SW 1271 (cell line): Measurements from ENCODE around the gene PKP4.
"Not testable (repeated sequence)": the region's sequence is repeated elsewhere in the genome, so short reads cannot be mapped to it uniquely, and the experiment has no call there.

Experiments used
- DNase-seq, 2 experiments: peaks; one replicate each; lab custom pipeline; 2025; lab: John Stamatoyannopoulos, UW

PKP4 gene

DNA sequence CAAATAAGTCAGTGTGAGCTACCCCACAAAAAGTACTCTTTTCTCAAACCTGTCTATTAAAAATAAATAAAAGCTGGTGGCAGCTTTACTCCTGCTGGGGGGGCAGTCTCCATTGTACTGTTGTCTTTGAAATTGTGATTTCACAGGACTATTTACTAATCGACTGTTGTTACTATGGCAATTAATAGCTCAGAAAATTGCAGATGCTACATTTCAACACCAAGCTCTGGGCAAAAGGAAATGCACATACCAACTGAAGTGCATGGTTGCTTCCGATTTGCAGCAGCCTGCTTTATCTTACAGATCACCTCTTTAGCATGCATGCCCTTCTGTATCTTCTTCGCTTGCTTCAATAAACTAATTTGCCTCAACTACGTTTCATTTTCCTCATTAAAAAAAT lies 220.8 kb downstream of the PKP4 start:
- no peak for DNase-seq

DNA sequence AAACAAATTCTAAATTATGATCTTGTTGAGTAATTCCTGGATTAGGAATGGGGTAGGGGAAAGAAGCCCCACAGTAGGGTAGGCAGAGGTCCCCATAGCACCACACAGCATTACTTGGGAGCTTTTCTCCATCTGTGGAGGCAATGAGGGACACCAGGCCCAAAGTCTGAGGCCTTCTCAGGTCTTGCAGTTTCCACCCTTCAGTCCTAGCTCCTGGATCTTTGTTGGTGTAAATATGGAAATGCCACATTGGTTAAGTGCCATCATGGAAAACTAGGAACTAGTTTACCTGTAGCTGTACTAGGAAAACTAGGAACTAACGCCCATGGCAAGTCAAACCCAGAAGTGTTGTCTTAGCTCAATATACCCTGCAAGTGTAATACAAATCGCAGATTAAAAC lies 225.1 kb downstream of the PKP4 start:
- no peak for DNase-seq

DNA sequence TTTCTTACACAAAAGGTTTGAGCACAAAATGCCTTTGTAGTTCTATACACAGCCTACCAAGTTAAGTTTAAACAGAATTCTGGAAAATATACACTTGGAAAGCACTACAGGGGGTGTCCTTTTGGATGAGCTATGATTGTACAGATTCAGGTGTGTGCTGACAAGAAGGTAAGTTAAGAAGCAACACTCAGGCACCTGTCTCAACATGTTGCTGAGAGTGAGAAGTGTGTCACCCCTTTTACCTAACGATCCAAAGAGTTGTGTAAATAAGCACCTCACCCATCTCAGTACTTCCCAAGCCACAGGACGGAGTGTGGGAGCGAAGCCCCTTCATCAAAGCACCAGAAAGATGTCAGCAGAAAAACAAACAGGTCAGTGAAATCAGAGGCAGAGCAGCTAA lies 228.9 kb downstream of the PKP4 start:
- no peak for DNase-seq

DNA sequence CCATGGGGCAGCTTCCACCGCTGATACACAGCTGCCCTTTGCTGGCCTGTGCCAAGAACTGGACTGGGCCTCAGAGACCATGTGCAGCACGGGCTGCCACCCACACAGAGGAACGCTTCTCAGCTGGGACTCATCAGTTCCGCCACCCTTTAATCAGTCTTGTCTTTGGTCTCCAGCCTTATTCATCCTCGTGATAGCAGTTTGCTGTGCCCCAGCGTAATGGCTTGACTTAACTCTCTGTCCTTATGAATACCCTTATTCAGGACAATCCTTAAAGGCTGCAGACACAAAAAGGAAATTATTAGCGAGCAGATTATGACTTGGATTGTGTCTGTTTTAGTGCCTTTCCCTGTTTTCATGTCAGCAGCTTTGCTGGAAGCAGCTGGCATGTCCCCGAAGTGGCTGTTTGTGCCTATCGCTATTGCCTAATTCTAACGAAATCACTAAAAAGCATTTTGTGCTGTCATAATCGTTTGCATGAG lies 229.5 kb downstream of the PKP4 start:
- DNase-seq: no peak

DNA sequence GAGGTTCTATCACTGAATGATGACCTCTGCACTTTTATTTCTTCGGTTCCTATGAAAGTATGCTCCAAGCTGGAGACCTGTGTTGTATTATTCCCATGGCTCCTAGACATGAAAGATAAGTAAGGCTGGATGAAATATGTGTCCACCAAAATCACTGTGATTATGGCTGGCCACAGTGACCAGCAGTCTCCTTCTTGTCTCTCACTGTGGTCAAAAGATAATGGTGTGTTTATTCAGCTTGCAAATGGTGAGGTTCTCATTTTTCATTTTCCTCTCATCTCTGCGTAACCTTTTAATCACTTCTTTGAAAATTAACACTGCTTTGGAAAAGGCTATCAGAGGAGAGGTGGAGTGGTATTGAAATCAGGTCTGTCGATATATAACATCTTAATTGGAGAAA lies 230.6 kb downstream of the PKP4 start:
- DNase-seq: no peak

DNA sequence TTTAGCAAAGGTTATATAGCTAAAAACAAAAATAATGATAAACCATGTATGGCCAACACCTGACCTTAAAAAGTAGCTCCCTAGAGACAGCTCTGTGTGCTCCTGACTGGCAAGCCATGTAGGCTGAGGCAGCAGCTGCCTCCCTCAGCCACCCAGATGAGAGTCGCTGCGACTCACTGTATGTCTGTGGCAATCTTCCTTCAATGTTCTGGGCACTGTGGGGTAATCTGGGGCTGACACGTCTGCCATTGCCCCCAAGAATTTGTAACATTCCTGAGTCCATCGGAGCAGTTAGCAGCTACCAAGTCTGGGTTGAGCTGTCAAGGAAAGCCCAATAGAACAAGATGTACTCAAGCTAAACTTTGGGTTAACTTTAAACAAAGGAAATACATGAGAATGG lies 232.0 kb downstream of the PKP4 start:
- no peak for DNase-seq

DNA sequence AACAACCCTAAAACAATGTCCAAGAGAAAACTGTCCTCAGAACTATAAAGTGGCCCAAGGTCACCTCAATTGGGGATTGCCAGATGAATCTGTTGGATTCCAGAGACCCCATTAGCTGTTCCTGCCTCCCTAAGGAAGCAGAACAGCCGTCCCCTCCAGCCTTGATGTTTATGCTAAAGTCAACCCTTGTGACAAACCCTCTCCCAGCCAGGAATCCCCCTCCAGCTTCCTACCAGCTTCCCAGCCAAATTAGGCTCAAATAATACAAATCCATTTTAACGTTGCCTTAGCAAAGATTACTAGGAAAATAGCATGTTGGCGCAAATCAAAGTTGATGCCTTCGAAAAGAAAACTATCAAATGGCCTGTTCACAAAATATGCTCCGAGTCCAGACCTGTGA lies 232.6 kb downstream of the PKP4 start:
- DNase-seq: no peak

DNA sequence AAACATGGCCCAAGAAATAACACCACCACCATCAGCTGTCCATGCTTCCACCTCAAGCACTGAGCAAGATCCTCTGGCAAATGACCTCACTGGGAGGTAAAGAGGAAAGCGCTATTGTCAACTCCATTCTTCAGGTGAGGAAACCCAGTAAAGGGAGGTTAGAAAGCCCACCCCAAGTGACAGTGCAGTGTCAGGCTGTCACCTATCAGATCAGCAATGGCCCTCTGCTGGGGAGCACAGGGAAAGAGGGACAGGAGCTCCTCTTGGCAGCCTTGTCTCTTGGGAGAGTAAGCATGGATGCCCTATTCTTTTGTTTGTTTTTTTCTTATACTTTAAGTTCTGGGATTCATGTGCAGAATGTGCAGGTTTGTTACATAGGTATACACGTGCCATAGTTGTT lies 234.1 kb downstream of the PKP4 start:
- DNase-seq: no peak

DNA sequence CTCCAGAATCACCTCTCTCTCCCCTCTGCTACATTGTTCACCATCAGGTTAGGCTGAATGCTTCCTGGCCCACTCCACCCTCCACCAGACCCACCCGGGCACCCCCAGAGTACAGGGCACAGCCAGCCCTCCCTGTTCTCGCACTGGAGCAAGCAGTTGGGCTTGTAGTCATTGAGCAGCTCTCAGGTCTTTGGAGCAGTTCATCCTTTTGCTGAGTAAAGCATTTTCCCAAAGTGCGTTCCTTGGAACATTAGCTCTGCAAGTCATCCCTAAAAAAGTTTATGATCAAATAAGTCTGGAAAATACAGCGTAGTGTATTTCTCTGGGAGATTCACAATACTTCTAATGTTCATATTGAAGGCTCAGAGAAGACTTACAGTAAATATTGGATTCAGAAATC lies 234.9 kb downstream of the PKP4 start:
- DNase-seq: no peak

DNA sequence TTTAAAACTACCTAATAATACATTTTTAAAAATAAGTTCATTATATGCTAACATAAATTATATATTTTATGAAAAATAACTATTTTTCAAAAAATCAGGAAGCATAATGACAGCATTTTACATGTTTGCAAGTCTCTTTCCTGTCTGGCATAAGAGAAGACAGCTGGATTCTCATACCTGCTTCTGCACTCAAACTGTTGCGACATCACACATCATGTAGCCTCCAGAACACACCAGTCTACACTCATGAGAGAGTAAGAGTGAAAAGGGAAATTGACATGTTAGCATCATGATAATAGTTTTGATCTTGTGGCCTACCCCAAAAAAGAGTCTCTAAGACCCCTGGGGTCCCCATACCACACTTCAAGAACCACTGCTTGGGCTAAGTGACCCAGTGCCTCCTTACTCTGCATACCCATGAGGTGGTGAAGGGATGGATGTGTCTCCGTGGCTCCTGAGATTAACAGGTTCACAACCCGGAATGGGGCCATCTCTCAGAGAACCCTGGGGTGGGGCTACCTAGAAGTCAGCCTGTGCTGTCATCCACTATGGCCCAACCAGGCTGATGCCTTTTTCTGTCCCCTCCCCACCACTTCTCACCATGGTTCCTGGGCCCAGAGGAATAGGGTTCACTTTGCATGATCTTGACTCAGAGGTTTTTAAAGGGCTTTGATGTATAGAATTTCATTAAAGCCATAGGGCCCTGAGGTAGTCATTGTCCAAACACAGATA lies 235.8 kb downstream of the PKP4 start:
- no peak for DNase-seq

DNA sequence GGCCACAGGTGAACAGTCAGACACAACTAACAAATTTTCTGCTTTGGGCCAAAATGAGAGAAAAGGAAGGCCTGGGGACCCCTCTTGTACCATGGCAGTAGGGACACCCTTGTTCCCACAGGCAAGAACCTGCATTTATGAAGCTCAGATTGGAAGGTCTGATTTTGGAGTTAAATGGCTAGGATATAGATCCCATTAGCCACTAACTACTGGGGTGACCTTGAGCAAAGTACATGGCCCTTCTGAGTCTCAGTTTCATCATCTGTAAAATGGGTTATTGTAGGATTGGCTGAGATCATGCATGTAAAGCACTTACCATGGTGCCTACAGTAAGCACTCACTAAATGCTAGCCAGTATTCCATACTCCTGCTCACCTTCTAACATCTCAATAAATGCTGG lies 236.7 kb downstream of the PKP4 start:
- DNase-seq: no peak

DNA sequence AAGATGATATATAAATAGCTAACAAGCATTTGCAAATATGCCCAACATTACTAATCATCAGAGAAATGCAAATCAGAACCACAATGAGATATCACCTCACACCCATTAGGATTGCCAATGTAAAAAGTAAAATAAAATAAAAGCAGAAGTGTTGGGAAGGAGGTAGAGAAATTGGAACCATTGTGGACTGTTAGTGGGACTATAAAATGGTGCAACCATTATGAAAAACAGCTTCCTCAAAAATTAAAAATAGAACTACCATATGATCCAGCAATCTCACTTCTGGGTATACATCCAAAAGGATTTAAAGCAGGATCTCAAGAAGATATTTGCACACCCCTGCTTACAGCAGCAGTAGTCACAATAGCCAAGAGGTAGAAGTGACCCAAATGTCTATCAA lies 238.6 kb downstream of the PKP4 start:
- DNase-seq: no peak

DNA sequence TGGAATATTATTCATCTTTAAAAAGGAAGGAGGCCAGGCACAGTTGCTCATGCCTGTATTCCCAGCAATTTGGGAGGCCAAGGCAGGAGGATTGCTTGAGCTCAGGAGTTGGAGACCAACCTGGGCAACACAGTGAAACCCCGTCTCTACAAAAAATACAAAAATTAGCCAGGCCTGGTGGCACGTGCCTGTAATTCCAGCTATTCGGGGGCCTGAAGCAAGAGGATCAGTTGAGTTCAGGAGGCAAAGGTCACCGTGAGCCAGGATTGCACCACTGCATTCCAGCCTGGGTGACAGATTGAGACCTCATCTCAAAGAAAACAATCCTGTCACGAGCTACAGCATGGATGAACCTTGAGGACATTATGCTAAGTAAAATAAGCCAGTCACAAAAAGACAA lies 239.0 kb downstream of the PKP4 start:
- DNase-seq: not testable (repeated sequence)

DNA sequence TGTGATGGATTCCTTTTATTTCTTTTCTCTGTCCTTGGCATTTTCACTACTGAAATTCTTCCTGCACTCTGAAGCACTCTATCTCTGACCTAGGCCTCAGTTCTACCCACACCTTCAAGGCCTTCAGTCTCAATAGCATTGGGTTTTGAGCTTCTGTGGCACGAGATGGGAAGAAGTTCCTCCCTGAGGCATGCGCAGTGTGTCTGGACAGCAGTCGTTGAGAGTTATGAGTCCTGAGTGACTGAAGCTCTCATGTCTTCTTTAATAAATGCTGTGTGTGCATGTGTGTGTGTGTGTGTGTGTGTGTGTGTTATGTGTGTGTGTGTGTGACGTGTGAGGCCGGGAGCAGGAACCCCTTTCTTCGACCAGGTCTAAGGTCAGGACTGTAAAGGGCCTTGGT lies 242.6 kb downstream of the PKP4 start:
- DNase-seq: no peak

DNA sequence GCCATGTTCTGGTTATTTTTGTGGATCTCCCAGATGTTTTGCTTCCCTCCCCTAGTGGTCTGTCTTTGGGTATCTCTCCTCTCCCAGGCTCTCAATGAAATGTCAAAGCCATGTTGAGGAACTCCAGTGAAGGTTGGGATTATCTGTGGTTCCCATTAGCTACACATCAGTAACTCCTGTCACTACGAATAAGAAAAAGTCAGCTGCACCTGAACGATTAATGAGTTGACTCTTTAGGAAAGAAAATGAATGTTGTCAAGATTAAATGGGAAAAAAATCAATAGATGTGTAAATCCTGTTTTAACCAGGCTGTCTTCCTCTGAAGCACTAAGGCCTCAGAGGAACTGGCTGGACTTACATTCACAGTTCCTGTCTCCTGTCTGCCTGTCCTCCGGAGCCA lies 244.3 kb downstream of the PKP4 start:
- no peak for DNase-seq

DNA sequence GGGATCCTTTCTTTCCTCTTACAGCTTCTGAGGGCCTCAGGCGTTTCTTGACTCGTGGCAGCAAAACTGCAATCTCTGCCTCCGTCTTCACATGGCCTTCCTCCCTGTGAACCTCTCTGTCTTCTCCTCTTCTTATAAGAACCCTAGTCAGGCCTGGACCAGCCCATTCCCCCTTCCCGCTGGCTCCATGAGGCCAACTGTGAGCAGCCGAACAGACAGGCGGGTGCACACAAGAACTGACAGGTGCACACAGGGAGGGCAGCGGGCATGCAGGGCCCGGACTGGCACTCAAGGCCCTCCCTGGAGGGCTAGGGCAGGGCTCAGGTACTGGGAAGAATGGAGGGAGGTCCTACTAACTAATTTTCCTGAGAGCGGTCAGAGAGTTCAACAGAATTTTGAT lies 246.0 kb downstream of the PKP4 start:
- no peak for DNase-seq

DNA sequence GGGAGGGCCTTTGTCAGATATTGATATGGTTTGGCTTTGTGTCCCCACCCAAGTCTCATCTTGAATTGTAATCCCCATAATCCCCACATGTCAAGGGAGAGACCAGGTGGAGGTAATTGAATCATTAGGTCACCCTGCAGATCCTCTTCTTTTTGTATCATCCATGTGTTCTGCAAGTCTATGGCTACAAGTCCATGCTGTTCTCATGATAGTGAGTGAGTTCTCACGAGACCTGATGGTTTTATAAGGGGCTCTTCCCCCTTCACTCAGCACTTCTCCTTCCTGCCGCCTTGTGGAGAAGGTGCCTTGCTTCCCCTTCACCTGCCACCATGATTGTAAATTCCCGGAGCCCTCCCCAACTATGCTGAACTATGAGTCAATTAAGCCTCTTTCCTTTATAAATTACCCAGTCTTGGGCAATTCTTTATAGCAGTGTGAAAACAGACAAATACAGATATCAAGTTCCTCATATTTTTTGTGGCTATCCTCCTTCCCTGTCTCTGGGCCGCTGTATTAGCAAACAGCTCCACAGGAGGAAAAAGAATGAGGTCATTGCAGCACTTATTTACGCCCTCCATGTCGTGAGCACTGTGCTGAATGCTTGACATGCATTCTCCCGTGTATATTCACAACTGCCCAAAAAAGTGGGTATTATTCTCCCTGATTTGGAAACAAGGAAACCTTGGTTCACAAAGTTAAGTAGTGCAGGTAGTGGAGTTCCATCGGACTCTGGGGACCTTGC lies 248.1 kb downstream of the PKP4 start:
- not testable (repeated sequence) for DNase-seq

DNA sequence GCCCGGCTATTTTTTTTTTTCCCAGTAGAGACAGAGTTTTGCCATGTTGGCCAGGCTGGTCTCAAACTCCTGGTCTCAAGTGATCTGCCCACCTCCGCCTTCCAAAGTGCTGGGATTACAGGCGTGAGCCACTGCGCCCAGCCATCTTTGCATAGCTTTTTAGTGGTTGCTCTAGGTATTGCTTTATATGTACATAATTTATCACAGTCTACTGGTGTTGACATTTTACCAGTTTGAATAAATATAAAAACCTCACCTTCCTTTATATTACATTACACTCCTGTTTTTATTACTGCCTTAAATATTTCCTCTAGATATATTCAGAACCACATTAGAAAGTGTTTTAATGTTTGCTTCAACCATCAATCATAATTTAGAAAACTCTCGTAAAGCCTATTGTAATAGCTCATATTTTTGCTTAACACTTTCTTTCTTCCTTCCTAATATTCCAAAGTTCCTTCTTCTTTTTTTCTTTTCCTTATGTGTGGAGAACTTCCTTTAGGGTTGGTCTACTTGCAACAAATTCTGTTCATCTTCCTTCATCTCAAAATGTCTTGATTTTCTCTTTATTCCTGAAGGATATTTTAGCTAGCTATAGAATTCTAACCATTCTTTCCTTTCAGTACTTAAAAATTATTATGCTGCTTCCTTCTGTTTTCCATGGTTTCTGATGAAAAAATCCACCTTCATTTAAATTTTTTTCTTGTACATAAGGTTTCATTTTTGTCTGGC lies 256.2 kb downstream of the PKP4 start:
- no peak for DNase-seq

DNA sequence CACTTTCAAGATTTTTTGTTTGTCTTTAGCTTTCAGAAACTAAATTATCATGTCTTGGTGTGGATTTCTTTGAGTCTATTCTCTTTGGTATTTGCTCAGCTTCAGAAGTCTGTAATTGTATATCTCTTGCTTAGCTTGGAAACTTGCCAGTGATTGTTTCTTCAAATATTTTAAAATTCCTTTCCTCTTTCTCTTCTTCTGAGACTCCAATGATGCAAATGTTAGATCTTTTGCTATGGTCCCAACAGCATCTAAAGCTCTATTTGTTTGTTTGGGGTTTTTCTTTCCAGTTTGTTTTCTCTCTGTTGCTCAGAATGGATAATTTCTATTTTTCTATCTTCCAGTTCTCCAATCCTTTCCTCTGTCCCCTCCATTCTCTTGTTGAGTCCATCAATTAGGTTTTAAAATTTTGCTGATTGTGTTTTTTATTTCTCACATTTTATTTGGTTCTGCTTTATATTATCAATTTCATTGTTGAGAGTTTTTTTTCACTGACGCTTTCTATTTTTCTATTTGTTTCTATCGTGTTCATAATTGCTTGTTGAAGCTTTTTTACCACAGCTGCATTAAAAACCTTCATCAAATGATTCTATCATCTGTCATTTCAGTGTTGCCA lies 256.9 kb downstream of the PKP4 start:
- no peak for DNase-seq

DNA sequence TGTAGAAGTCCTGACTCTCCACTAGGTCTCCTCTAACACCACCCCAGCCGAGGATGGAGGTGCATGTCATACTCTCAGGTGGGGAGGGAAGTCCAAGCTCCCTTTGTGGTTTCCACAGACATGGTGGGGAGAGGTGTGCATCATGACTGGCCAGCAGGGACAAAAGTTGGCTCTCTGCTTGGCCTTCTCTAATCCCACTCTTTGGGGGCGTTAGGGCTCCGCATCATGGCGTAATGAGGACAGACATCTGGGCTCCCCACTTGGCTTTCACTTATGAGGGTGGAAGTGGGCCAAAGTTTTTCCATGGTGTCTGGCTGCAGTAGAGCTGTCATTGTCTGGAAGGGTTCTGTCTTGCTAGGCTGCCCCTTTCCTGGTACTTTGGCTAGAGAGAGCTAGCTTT lies 257.7 kb downstream of the PKP4 start:
- DNase-seq: no peak

DNA sequence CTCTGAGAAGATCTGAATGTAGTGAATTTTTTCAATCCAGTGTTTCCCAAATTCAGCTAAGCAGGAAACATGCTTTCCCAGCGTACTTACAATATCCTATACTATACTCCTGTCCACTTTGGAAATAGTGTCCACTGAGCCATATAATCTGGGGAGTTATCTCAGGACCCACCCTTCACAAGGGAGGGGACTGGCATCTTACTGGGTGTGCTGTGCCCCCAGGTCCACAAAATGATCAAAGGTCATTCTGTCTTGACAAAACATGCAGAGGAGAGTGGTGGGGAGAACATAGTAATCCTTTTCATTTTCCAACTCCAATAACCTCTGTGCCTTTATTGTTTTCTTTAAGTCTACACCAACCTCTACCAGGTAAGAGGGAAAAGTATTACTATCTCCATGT lies 258.6 kb downstream of the PKP4 start:
- DNase-seq: no peak

DNA sequence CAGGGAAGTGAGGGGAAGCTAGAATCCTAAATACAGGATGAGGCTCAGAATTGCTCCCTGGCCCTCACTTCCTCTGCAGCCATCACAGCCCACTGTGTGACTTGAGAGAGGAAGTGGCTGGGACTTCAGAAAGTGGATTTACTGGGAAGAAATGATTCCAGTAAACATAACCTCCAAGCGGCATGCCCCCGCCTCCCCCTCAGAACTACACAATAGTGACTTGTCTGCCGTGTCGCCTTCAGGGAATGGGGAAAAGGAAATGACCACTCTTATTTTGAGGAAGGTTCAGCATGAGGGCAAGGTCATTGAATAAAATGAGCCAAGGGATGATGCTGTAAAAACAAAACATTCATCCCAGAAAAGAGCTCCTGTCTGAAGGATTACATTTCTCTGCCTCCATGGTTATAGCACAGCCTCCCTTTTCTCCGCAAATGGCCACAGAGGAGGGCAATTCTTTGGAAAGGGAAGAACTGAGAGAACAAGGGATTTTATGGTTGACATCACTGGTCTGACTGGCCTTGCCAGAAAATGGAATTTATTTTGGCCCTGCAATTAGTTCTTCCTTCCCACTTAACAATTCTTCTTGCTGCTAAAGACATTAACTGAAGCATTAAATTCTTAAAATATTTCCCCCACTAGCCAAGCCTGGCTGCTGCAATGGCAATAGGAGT lies 259.5 kb downstream of the PKP4 start:
- no peak for DNase-seq
